ENCODE results near the gene STK24.

The STK24 gene

DNA sequence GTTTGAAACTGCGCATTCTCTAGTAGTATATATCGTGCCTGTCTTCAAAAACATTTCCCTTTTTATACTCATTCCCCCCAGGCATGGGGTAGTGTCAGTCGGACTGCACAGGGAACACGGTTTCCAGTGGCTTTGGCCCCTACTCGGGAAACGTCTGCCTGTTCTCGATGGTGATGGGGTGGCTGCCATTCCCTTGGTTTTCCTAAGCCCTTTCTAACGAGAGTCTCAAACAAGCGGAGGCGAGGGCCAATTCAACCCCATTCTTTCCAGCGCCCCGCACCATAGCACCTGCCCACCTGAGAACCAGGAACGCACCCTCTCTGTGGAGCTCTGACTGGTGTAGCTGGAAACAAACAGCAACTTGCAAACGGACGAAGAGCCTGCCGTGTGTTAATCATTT, 127.6 kb downstream of the STK24 start (continued):
- TF ChIP-seq TOX (CRISPR knock-in tag; IDR thresholded peaks at IDR 0.05; ENCODE audit: borderline replicate concordance) (no peak), ZFP30 (CRISPR knock-in tag; IDR thresholded peaks at IDR 0.05) (no peak), OSR1 (CRISPR knock-in tag; IDR thresholded peaks at IDR 0.05) (no peak)

- ATAC-seq: no peak
- TF ChIP-seq SNAI2 (CRISPR knock-in tag; IDR thresholded peaks at IDR 0.05) (no peak), BACH2 (CRISPR knock-in tag; IDR thresholded peaks at IDR 0.05; ENCODE audit: borderline replicate concordance) (no peak), OSR1 (CRISPR knock-in tag; IDR thresholded peaks at IDR 0.05) (no peak), TCF4 (CRISPR knock-in tag; IDR thresholded peaks at IDR 0.05; ENCODE audit: borderline replicate concordance) (no peak), ISL1 (CRISPR knock-in tag; IDR thresholded peaks at IDR 0.05) (no peak), ARNTL (CRISPR knock-in tag; IDR thresholded peaks at IDR 0.05; ENCODE audit: borderline replicate concordance, low read depth) (no peak), PPARA (CRISPR knock-in tag; IDR thresholded peaks at IDR 0.05; ENCODE audit: borderline replicate concordance) (no peak), RARB (CRISPR knock-in tag; IDR thresholded peaks at IDR 0.05) (no peak), TSHZ2 (CRISPR knock-in tag; IDR thresholded peaks at IDR 0.05) (no peak), CSRNP3 (CRISPR knock-in tag; IDR thresholded peaks at IDR 0.05) (no peak), ZC3H10 (CRISPR knock-in tag; IDR thresholded peaks at IDR 0.05) (no peak), ESRRG (CRISPR knock-in tag; IDR thresholded peaks at IDR 0.05) (no peak), ZFP3 (CRISPR knock-in tag; IDR thresholded peaks at IDR 0.05) (no peak), ZFP30 (CRISPR knock-in tag; IDR thresholded peaks at IDR 0.05) (no peak), ZNF70 (CRISPR knock-in tag; IDR thresholded peaks at IDR 0.05) (no peak)
- TF ChIP-seq, protein P1, sequence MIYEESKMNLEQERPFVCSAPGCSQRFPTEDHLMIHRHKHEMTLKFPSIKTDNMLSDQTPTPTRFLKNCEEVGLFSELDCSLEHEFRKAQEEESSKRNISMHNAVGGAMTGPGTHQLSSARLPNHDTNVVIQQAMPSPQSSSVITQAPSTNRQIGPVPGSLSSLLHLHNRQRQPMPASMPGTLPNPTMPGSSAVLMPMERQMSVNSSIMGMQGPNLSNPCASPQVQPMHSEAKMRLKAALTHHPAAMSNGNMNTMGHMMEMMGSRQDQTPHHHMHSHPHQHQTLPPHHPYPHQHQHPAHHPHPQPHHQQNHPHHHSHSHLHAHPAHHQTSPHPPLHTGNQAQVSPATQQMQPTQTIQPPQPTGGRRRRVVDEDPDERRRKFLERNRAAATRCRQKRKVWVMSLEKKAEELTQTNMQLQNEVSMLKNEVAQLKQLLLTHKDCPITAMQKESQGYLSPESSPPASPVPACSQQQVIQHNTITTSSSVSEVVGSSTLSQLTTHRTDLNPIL (CRISPR knock-in tag; IDR thresholded peaks at IDR 0.05; ENCODE audit: low read depth): no peak
Measured at GRCh38 chr13:98448642-98448928, 128.3 kb downstream of the STK24 start.

DNA sequence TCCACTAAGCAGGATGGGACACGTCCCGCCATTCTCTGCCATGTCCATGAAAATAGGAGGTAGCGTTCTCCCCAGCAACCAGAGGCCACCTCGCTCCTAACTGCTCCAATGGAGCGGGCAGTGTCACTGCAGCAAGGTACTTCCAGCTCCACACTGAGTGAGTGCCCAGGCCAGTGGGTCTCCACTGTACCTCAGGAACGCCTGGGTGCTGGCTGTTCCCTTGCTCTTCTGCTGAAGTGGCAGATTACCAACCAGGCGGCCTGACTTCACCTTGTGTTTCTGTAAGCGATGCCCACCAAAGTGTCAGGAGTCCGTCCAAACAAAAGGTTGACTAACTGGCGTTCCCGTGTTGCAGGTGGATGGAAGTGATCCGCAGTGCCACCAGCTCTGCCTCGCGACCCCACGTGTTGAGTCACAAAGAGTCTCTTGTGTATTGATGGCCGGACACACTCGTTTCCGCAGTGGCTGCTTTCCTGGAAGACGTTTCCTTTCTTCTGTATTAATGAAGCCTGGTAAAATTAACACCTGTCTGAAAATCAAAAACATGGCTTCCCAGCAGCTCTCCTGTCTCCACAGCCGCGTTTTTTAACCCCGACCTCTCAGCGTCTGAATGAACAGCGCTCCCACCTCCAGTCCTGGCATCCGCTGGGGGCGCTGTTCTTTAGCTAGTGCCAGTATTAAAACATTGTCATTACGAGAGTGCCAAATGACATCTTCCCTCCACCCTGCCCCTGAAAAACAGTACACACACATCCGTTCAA, 128.8 kb downstream of the STK24 start:
- 0 out of 3 replicates have a peak, but pooled peaks have one; percentile 7 for ATAC-seq
- TF ChIP-seq ZNF8 (CRISPR knock-in tag; IDR thresholded peaks at IDR 0.05): no peak
- TF ChIP-seq, protein P1 (CRISPR knock-in tag; IDR thresholded peaks at IDR 0.05; ENCODE audit: low read depth): no peak

GRCh38 chr13:98447130-98447529, 129.8 kb downstream of the STK24 start:
- ATAC-seq: no peak
- TF ChIP-seq TOX (CRISPR knock-in tag; IDR thresholded peaks at IDR 0.05; ENCODE audit: borderline replicate concordance): no peak
- no peak for TF ChIP-seq ESRRG (CRISPR knock-in tag; IDR thresholded peaks at IDR 0.05)
- TF ChIP-seq ZFP30 (CRISPR knock-in tag; IDR thresholded peaks at IDR 0.05): no peak

DNA sequence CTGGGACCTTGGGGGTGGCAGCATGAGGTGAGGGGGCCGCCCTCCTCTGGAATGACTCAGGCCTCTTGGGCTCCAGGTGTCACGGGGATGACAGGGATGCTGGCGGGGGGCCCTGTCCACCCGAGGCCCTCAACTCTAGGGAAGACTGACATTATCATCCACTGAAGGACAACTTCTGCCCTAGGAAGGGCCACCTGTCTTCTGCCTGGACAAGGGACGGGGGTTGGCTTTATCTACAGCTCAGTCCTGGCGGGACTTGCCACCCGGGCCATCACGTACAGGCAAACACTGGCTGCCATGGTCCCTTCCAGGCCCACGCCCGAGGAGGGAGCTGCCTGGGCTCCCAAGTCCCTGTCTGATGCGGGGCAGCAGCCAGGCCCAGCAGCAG, 130.7 kb downstream of the STK24 start:
- ATAC-seq: no peak
- TF ChIP-seq GLIS3 (CRISPR knock-in tag; IDR thresholded peaks at IDR 0.05): no peak
- no peak for TF ChIP-seq CSRNP3 (CRISPR knock-in tag; IDR thresholded peaks at IDR 0.05)
- TF ChIP-seq ZNF565 (CRISPR knock-in tag; conservative IDR thresholded peaks at IDR 0.05; ENCODE audit: low read depth): no peak
- no peak for TF ChIP-seq ARNTL (CRISPR knock-in tag; IDR thresholded peaks at IDR 0.05; ENCODE audit: borderline replicate concordance, low read depth)
- TF ChIP-seq ZNF70 (CRISPR knock-in tag; IDR thresholded peaks at IDR 0.05): no peak
- TF ChIP-seq ESRRG (CRISPR knock-in tag; IDR thresholded peaks at IDR 0.05): no peak
- no peak for TF ChIP-seq BACH2 (CRISPR knock-in tag; IDR thresholded peaks at IDR 0.05; ENCODE audit: borderline replicate concordance)
- no peak for TF ChIP-seq TOX (CRISPR knock-in tag; IDR thresholded peaks at IDR 0.05; ENCODE audit: borderline replicate concordance)
- no peak for TF ChIP-seq PPARA (CRISPR knock-in tag; IDR thresholded peaks at IDR 0.05; ENCODE audit: borderline replicate concordance)
- TF ChIP-seq CSDC2 (CRISPR knock-in tag; IDR thresholded peaks at IDR 0.05): no peak
- TF ChIP-seq SNAI2 (CRISPR knock-in tag; IDR thresholded peaks at IDR 0.05): no peak
- TF ChIP-seq OSR1 (CRISPR knock-in tag; IDR thresholded peaks at IDR 0.05): no peak
- TF ChIP-seq ISL1 (CRISPR knock-in tag; IDR thresholded peaks at IDR 0.05): no peak
- TF ChIP-seq TSHZ2 (CRISPR knock-in tag; IDR thresholded peaks at IDR 0.05): no peak
- TF ChIP-seq ZFP30 (CRISPR knock-in tag; IDR thresholded peaks at IDR 0.05): no peak
